Mesothelial cell of epicardium (in vitro differentiated cells): ENCODE data around the gene ATP6V0E1. TPM values are rescaled to one million over a fixed set of nuclear protein-coding genes. Genes with fewer than 3 reads are reported as not detected.

Experiments
- DNase-seq, 2 experiments: peaks; one replicate each; pipeline ENCODE4 v3.0.0; 2021; ENCODE audit warnings: low spot score in 2 of 2; ENCODE audit not compliant: unreplicated experiment in 2 of 2
- H3K27ac Mint-ChIP-seq: 2 replicates; pipeline ENCODE4 v1.8.0; 2021; ENCODE audit warnings: mixed read lengths
- H3K27me3 Mint-ChIP-seq: 2 replicates; pipeline ENCODE4 v1.8.0; 2021; ENCODE audit warnings: low read depth, mixed read lengths
- H3K36me3 Mint-ChIP-seq: 2 replicates; pipeline ENCODE4 v1.8.0; 2021; ENCODE audit warnings: mixed read lengths
- H3K4me1 Mint-ChIP-seq: 2 replicates; pipeline ENCODE4 v1.8.0; 2021; ENCODE audit warnings: mixed read lengths
- H3K4me3 Mint-ChIP-seq: 2 replicates; pipeline ENCODE4 v1.8.0; 2021; ENCODE audit warnings: mild to moderate bottlenecking, moderate library complexity, mixed read lengths
- H3K9me3 Mint-ChIP-seq: 2 replicates; pipeline ENCODE4 v1.8.0; 2021; ENCODE audit warnings: mixed read lengths
- CTCF ChIP-seq: fragments of 200-600 bp; sonication (generic); IDR thresholded peaks from one replicate; pipeline ENCODE4 v1.5.0; 2021; ENCODE audit warnings: antibody characterized with exemption; ENCODE audit not compliant: unreplicated experiment
- total RNA-seq: library from RNA; stranded (reverse); gene quantifications from 3 replicates; pipeline ENCODE4 v1.2.1, GENCODE V29; 2021

ATP6V0E1 gene
- total RNA-seq, 1 donor from 2014 or later = 116 TPM

- Mint-ChIP-seq H3K4me3 (no peak overlapping the region), H3K4me1 (peaks cover 33% of the 10 kb centered on the region), H3K27me3 (no peaks in the 10 kb centered on the region), H3K9me3 (no peaks in the 10 kb centered on the region), H3K27ac (no peak overlapping the region), H3K36me3 (peaks cover 8% of the 10 kb centered on the region)
- no peak for TF ChIP-seq CTCF
- DNase-seq = no peak
These were observed 26.6 kb upstream of the ATP6V0E1 start for GRCh38 chr5:172956936-172957335.

DNA sequence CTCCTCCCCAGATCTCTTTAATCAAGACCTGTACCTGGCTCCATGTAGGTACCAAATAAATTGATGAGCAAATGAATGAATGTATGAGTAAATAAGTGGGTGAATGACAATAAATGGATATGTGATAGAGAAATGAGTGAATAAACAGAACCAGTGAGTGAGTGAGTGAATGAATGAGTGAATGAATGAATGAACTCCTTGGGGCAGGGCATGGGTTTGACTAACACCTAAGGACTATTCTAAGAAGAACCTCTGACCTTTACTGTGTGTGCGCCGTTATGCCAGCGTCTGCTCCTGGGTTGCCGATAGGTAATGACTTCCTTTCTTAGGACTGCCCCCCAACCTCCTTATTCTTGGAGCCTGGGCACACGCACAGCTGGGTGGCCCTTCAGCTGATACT is 26.1 kb upstream of the ATP6V0E1 start:
- Mint-ChIP-seq H3K4me3 (peak overlapping the region; percentile 48), H3K36me3 (peaks cover 9% of the 10 kb centered on the region), H3K4me1 (peaks cover 29% of the 10 kb centered on the region), H3K27me3 (no peaks in the 10 kb centered on the region), H3K9me3 (no peaks in the 10 kb centered on the region), H3K27ac (peak overlapping the region; percentile 66)
- no peak for DNase-seq
- no peak for TF ChIP-seq CTCF

- no peaks in the 10 kb centered on the region for H3K27me3 Mint-ChIP-seq
These were observed 25.1 kb upstream of the ATP6V0E1 start for GRCh38 chr5:172958331-172959046.

GRCh38 chr5:172959824-172960799 is 23.5 kb upstream of the ATP6V0E1 start:
- Mint-ChIP-seq H3K27ac (peak overlapping the region; percentile 95), H3K9me3 (no peaks in the 10 kb centered on the region), H3K4me3 (peak overlapping the region; percentile 92), H3K27me3 (no peaks in the 10 kb centered on the region), H3K4me1 (peaks cover 19% of the 10 kb centered on the region), H3K36me3 (peaks cover 15% of the 10 kb centered on the region)
- no peak for TF ChIP-seq CTCF
- no peak for DNase-seq

More at GRCh38 chr5:172958331-172959046, 25.1 kb upstream of the ATP6V0E1 start:
- TF ChIP-seq CTCF = no peak
- Mint-ChIP-seq H3K36me3 (peaks cover 10% of the 10 kb centered on the region), H3K4me3 (peak overlapping the region; percentile 92), H3K9me3 (no peaks in the 10 kb centered on the region), H3K27ac (peak overlapping the region; percentile 95), H3K4me1 (peaks cover 26% of the 10 kb centered on the region)
- DNase-seq = peak; percentile 61 to 72

GRCh38 chr5:172969921-172970320 is 13.7 kb upstream of the ATP6V0E1 start:
- Mint-ChIP-seq H3K4me1 (no peaks in the 10 kb centered on the region), H3K4me3 (no peak overlapping the region), H3K36me3 (peaks cover 20% of the 10 kb centered on the region), H3K9me3 (no peaks in the 10 kb centered on the region), H3K27me3 (peaks cover 2% of the 10 kb centered on the region), H3K27ac (no peak overlapping the region)
- TF ChIP-seq CTCF = no peak
- no peak for DNase-seq
